GF-D8 (cell line): ENCODE measurements around the gene CCT5.
A peak's percentile ranks its signal among the peaks of the same experiment; 100 is the strongest.
"Not testable (repeated sequence)": the region's sequence is repeated elsewhere in the genome, so short reads cannot be mapped to it uniquely, and the experiment has no call there.

ENCODE experiments used
- DNase-seq: peaks from one replicate; lab custom pipeline; 2025; lab: John Stamatoyannopoulos, UW

CCT5 gene

GRCh38 chr5:10277773-10278630 lies 27.9 kb downstream of the CCT5 start:
- no peak for DNase-seq

GRCh38 chr5:10278658-10279279 lies 28.7 kb downstream of the CCT5 start:
- DNase-seq: no peak

DNA sequence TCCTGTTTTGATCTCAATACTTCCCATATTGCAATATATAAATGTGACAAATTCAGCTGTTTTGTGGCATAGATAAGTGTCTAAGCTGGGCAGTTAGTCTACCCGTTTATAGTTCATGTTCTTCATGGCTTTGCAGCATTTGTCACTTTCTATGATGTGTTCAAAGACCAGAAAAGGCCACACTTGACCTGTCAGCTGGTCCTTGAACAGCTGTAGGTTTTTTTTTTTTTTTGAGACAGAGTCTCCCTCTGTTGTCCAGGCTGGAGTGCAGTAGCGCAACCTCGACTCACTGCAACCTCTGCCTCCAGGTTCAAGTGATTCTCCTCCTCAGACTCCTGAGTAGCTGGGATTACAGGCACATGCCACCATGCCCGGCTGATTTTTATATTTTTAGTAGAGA lies 29.2 kb downstream of the CCT5 start:
- DNase-seq: no peak

GRCh38 chr5:10279925-10280720 lies 30.0 kb downstream of the CCT5 start:
- no peak for DNase-seq

- peak; percentile 9 for DNase-seq
These were observed 34.0 kb downstream of the CCT5 start for GRCh38 chr5:10283927-10284635.

GRCh38 chr5:10285362-10285761 lies 35.3 kb downstream of the CCT5 start:
- DNase-seq: not testable (repeated sequence)

DNA sequence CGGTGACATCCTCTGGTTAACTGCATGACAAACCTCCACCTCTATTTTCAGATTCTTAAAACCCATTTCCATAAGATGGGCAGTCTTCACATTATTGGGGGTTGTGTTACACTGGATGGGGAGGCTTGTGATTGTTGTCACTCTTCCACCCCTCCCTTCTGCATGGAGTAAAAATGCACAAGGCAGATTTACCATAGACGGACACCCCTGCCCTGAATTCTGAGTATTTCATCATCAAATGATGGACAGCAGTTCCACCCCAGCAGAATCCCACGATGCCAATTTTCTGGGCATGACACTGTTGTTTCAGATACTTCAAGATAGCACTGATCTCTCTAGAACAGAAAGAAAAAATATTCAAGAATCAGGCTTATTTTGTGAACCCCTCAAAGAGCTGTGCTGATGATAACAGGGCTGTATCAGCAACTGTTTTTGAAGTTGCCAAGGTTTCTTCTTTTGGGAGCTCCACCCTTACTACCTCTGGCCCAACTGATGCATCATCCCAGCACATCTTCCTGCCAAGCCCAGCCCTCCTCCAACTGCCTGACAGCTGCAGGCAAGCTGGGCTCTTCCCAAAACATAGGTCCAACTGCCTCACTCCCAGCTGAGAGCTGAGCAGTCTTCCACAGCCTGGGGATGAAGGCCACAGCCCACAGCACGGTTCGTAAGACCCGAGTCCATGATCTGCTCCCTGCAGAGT lies 36.2 kb downstream of the CCT5 start:
- no peak for DNase-seq

- DNase-seq: no peak
These were observed 36.8 kb downstream of the CCT5 start for GRCh38 chr5:10286862-10287227.

GRCh38 chr5:10288592-10289219 lies 38.6 kb downstream of the CCT5 start:
- no peak for DNase-seq

- DNase-seq: no peak
These were observed 39.3 kb downstream of the CCT5 start for GRCh38 chr5:10289353-10289752.

- no peak for DNase-seq
These were observed 39.9 kb downstream of the CCT5 start for GRCh38 chr5:10289991-10290390.

DNA sequence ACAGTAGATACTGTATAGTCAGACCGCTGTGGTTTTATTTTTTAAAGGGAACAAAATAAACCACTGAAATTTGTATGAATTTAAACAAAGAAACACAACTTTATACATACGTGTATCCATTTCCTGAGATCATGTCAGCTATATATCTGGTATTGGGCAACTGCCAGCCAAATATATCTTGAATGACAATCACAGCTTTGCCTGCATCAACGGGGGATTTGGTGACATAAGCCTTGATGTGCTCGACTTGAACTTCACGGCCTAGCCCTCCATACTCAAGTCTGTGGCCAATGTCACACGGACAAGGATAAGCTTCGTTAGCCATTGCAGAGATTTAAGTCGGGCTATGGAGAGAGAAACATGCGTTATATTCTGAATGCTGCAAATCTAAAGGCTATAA lies 40.4 kb downstream of the CCT5 start:
- DNase-seq: no peak

DNA sequence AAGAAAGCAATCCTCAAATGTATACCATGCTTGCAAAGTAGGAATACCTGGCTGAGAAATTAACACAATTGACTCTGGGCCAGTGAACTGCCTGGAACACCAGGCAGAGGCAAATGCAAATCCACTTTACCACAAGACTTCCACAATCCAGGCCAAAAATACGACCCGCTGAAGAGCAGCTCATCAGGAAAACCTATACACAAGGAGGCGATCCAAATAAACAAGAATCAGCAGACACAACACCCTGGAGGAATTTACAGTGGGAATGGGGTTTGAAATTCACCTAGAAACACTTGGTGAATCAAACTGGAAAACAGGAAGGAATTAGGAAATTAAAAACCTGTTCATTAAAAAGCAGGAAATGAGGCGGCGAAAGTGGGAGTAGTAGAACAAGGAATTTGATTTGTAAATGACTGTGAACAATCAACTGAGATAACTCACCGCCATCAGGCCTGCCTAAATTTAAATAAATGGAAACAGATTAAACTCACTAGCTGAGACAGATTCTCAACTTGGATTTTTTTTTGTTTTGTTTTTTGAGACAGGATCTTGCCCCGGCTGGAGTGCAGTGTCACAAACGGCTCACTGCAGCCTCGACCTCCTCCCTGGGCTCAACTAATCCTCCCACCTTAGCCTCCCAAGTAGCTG lies 41.7 kb downstream of the CCT5 start:
- no peak for DNase-seq

- no peak for DNase-seq
These were observed 44.0 kb downstream of the CCT5 start for GRCh38 chr5:10293907-10294662.

GRCh38 chr5:10295619-10296326 lies 45.7 kb downstream of the CCT5 start:
- no peak for DNase-seq

GRCh38 chr5:10297646-10298204 lies 47.6 kb downstream of the CCT5 start:
- no peak for DNase-seq

DNA sequence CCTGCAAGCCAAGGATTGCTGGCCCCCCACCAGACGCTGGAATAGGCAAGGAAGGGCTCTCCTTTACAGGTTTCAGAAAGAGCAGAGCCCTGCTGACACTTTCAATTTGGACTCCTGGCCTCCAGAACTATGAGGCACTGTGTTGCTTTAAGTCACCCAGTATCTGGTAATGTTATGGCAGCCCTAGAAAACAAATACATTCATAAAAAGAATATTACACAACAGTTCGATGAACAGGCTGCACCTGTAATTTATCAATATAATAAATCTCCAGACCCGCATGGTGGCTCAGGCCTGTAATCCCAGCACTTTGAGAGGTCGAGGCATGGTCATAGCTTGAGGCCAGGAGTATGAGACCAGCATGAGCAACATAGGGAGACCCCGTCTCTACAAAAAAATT lies 50.2 kb downstream of the CCT5 start:
- no peak for DNase-seq

DNA sequence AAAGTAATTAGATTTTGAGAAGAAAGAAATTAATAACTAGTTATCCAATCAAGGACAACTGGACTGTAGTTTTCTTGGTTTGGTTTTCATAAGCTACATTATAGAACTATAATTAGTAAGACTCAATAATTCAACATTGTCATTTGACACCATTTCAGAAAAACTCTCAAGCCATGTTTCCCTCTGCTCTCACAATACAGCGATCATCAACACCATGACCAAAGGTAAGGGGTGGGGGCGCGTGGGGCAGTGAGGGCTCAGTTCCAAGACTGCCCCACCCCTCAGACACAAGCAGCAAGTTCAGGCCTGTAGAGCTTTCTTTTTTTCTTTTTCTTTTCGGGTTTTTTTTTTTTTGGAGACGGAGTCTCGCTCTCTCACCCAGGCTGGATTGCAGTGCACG lies 51.2 kb downstream of the CCT5 start:
- DNase-seq: no peak
